Endothelial cell of umbilical vein (primary cell): ENCODE results near the gene NAMPT. TPM values are rescaled to one million over a fixed set of nuclear protein-coding genes. Genes with fewer than 3 reads are reported as not detected.

Experiments
- BruUV-seq: library from RNA; stranded (reverse); fragments of 400-500 nt; replicated peaks from 2 replicates; lab custom pipeline; 2021; lab: Mats Ljungman, UMichigan
- CTCF ChIA-PET: fragments of 300-600, 350-600 bp; sonication (Branson Sonifier 250); formaldehyde crosslinking; loops from one replicate; lab custom pipeline; 2021; ENCODE audit warnings: antibody characterized with exemption, inconsistent platforms; lab: Charles Lee
- POLR2A ChIA-PET: fragments of 300-600, 350-600 bp; sonication (Branson Sonifier 250); formaldehyde crosslinking; loops from one replicate; lab custom pipeline; 2021; ENCODE audit warnings: antibody characterized with exemption, inconsistent platforms; lab: Charles Lee
- DNase-seq: peaks from one replicate; pipeline ENCODE4 v3.0.0-alpha.2; 2011; ENCODE audit warnings: low read depth, low spot score
- FAIRE-seq: peaks from 2 replicates; lab custom pipeline; 2011; peaks lifted over from hg19 to GRCh38; lab: Jason Lieb, UNC
- H2AFZ ChIP-seq: 2 replicates; pipeline ENCODE4 v1.6.0; 2012; ENCODE audit warnings: low read depth, low read length, control low read depth, inconsistent platforms
- H3K27ac ChIP-seq: 2 replicates; pipeline ENCODE4 v1.5.1; 2011; ENCODE audit warnings: low read depth, mild to moderate bottlenecking, control low read depth, low read length, moderate library complexity; ENCODE audit not compliant: insufficient read depth
- H3K27me3 ChIP-seq, 2 experiments: 2 replicates each; pipeline versions ENCODE4 v1.6.0 to v1.6.1; 2011; ENCODE audit warnings: low read length in 2 of 2, mixed read lengths in 1 of 2; ENCODE audit not compliant: control insufficient read depth in 2 of 2, insufficient read depth in 2 of 2
- H3K36me3 ChIP-seq, 2 experiments: 2 replicates in 1 of 2; 3 replicates in 1 of 2; pipeline ENCODE4 v1.5.1; 2011; ENCODE audit warnings: low read length in 2 of 2, mild to moderate bottlenecking in 1 of 2, moderate library complexity in 1 of 2; ENCODE audit not compliant: control insufficient read depth in 2 of 2, insufficient read depth in 2 of 2; ENCODE audit errors: extremely low read depth in 1 of 2
- H3K4me1 ChIP-seq: 3 replicates; pipeline ENCODE4 v1.5.1; 2011; ENCODE audit warnings: mild to moderate bottlenecking, low read length; ENCODE audit not compliant: control insufficient read depth, insufficient read depth; ENCODE audit errors: extremely low read depth
- H3K4me2 ChIP-seq: 2 replicates; pipeline ENCODE4 v1.6.1; 2011; ENCODE audit warnings: low read length, control low read depth, mixed read lengths; ENCODE audit not compliant: insufficient read depth
- H3K4me3 ChIP-seq, 3 experiments: fragments of 200-600 bp in 1 of 3; sonication (generic), shearing (Covaris generic) in 1 of 3; replicated peaks in 1 of 3; 2 replicates each; pipeline ENCODE4 v1.5.1; 2011 to 2016; ENCODE audit warnings: control low read depth in 3 of 3, low read length in 3 of 3, mild to moderate bottlenecking in 2 of 3, inconsistent platforms in 1 of 3, low read depth in 1 of 3, moderate library complexity in 1 of 3; ENCODE audit not compliant: insufficient read depth in 1 of 3
- H3K79me2 ChIP-seq: 2 replicates; pipeline ENCODE4 v1.6.0; 2012; ENCODE audit warnings: low read length, inconsistent platforms; ENCODE audit not compliant: control insufficient read depth, insufficient read depth
- H3K9ac ChIP-seq: replicated peaks from 2 replicates; pipeline ENCODE3; 2011; ENCODE audit warnings: low read length, control low read depth; ENCODE audit not compliant: insufficient read depth; ENCODE audit errors: extremely low read depth
- H3K9me1 ChIP-seq: replicated peaks from 3 replicates; pipeline ENCODE4 v1.6.0; 2011; ENCODE audit warnings: mild to moderate bottlenecking, low read length; ENCODE audit not compliant: control insufficient read depth, insufficient read depth; ENCODE audit errors: extremely low read depth
- H3K9me3 ChIP-seq: replicated peaks from 2 replicates; pipeline ENCODE4 v1.5.1; 2012; ENCODE audit warnings: low read length, inconsistent platforms; ENCODE audit not compliant: control insufficient read depth, insufficient read depth
- H4K20me1 ChIP-seq: replicated peaks from 2 replicates; pipeline ENCODE3; 2011; ENCODE audit warnings: mild to moderate bottlenecking, low read length; ENCODE audit not compliant: control insufficient read depth, insufficient read depth; ENCODE audit errors: extremely low read depth
- EZH2 ChIP-seq: IDR thresholded peaks from 2 replicates; pipeline ENCODE4 v1.6.1; 2012; ENCODE audit warnings: borderline replicate concordance, low read depth, mild to moderate bottlenecking, moderate library complexity, low read length, inconsistent platforms; ENCODE audit not compliant: severe bottlenecking
- JUN ChIP-seq: IDR thresholded peaks from 2 replicates; pipeline ENCODE4 v1.6.1; 2011; ENCODE audit warnings: borderline replicate concordance, low read depth; ENCODE audit not compliant: insufficient read length, insufficient read depth
- MAX ChIP-seq: IDR thresholded peaks from 2 replicates; pipeline ENCODE4 v1.6.1; 2011; ENCODE audit not compliant: insufficient read depth, insufficient read length
- MYC ChIP-seq: IDR thresholded peaks from one replicate; pipeline ENCODE4 v1.6.1; 2011; ENCODE audit warnings: mild to moderate bottlenecking, low read depth, low read length
- dilution Hi-C: fragments of 300-500 bp; cut with MboI; formaldehyde crosslinking; loops from one replicate; pipeline ENCODE4 v1.15.0; 2019; ENCODE audit warnings: low sequenced_read_pairs; ENCODE audit not compliant: extremely low pct_ligation_motif_present
- intact Hi-C: fragments of 100-400 bp; cut with micrococcal nuclease; formaldehyde crosslinking; loops from one replicate; pipeline ENCODE4 v1.10.0; 2022
- polyA plus RNA-seq, 4 experiments: library from polyadenylated mRNA; depleted of rRNA in 3 of 4; stranded (reverse) in 3 of 4; unstranded in 1 of 4; fragments of >200 nt; gene quantifications; 2 replicates each; pipeline versions ENCODE4 v1.2.1 to v1.2.3, GENCODE V29; 2011 to 2012; ENCODE audit warnings: missing spikeins in 1 of 4
- total RNA-seq: library from RNA; stranded (reverse); gene quantifications from 2 replicates; pipeline ENCODE4 v1.2.3, GENCODE V29; 2021

The NAMPT gene
- total and polyA plus RNA-seq, 2 donors (not counting 3 experiments of a cell fraction or from before 2014, with no cell fraction given) = 17.5 to 133 TPM

- H3K27me3 ChIP-seq = peaks cover 0 to 3% of the 10 kb centered on the region in 2 experiments
- H3K9me3 ChIP-seq = no peaks in the 10 kb centered on the region
- H2AFZ ChIP-seq = no peak overlapping the region
- CTCF ChIA-PET = no interaction called here
- BruUV-seq = no TSS peak
- no peaks in the 10 kb centered on the region for H4K20me1 ChIP-seq
- no peak for FAIRE-seq
- no peaks in the 10 kb centered on the region for H3K79me2 ChIP-seq
- TF ChIP-seq MAX (no peak), JUN (no peak), EZH2 (no peak), MYC (no peak)
- intact Hi-C loops (no loop called here), dilution Hi-C loops (no loop called here)
- POLR2A ChIA-PET = no interaction called here
- H3K4me3 ChIP-seq = no peak overlapping the region
- no peaks in the 10 kb centered on the region for H3K36me3 ChIP-seq
- no peak overlapping the region for H3K9ac ChIP-seq
- H3K27ac ChIP-seq = no peak overlapping the region
- H3K4me1 ChIP-seq = no peaks in the 10 kb centered on the region
- no peaks in the 10 kb centered on the region for H3K9me1 ChIP-seq
- DNase-seq = no peak
- H3K4me2 ChIP-seq = no peak overlapping the region
These were observed 43.0 kb upstream of the NAMPT start for GRCh38 chr7:106327538-106328481.
